GM19372 (cell line): ENCODE results near the gene DNAAF5.
A peak's percentile ranks its signal among the peaks of the same experiment; 100 is the strongest.

Experiments
- ATAC-seq: cut with Tn5 transposase; IDR thresholded peaks from one replicate; pipeline ENCODE4 v1.9.1; 2021; ENCODE audit warnings: mild to moderate bottlenecking, low read depth, moderate library complexity; ENCODE audit not compliant: unreplicated experiment

DNAAF5 gene

GRCh38 chr7:703049-703448 lies 23.4 kb upstream of the DNAAF5 start:
- ATAC-seq, result no peak

- ATAC-seq, result no peak
Observed at GRCh38 chr7:706721-707120, 19.8 kb upstream of the DNAAF5 start.

GRCh38 chr7:707296-708000 lies 19.1 kb upstream of the DNAAF5 start:
- no peak for ATAC-seq

GRCh38 chr7:710161-710560 lies 16.3 kb upstream of the DNAAF5 start:
- no peak for ATAC-seq

GRCh38 chr7:711093-711921 lies 15.2 kb upstream of the DNAAF5 start:
- no peak for ATAC-seq

GRCh38 chr7:711922-712380 lies 14.5 kb upstream of the DNAAF5 start:
- no peak for ATAC-seq

GRCh38 chr7:712381-713138 lies 13.9 kb upstream of the DNAAF5 start:
- no peak for ATAC-seq

- no peak for ATAC-seq
Observed at GRCh38 chr7:713139-713457, 13.4 kb upstream of the DNAAF5 start.

- no peak for ATAC-seq
Observed at GRCh38 chr7:713488-714230, 12.8 kb upstream of the DNAAF5 start.

- ATAC-seq, result no peak
Observed at GRCh38 chr7:714251-714671, 12.2 kb upstream of the DNAAF5 start.

- no peak for ATAC-seq
Observed at GRCh38 chr7:716222-716621, 10.3 kb upstream of the DNAAF5 start.

- ATAC-seq, result no peak
Observed at GRCh38 chr7:716636-717035, 9.9 kb upstream of the DNAAF5 start.

GRCh38 chr7:721619-722248 lies 4.8 kb upstream of the DNAAF5 start:
- no peak for ATAC-seq

- ATAC-seq, result no peak
Observed at GRCh38 chr7:723541-723940, 3.0 kb upstream of the DNAAF5 start.

- ATAC-seq, result no peak
Observed at GRCh38 chr7:724298-724697, 2.2 kb upstream of the DNAAF5 start.

GRCh38 chr7:725223-726005 lies 1.1 kb upstream of the DNAAF5 start:
- ATAC-seq, result no peak

- ATAC-seq, result no peak
Observed at GRCh38 chr7:726854-727103, 280 bp downstream of the DNAAF5 start.

GRCh38 chr7:727104-727805 lies 756 bp downstream of the DNAAF5 start, which contains the start of gene PRKAR1B:
Gene PRKAR1B (minus strand): TSS chr7:727281. CDS start chr7:711505, 15,776 bp downstream.
- ATAC-seq, result peak; percentile 42
